Transverse colon (tissue), 4 donors: ENCODE results near the gene PIRT.

Source experiments
- CTCF ChIP-seq, 5 experiments: fragments of 200-600 bp in 3 of 5; fragments of 450-650 bp in 2 of 5; sonication (generic) in 3 of 5; IDR thresholded peaks; 1 replicate in 2 of 5; 2 replicates in 3 of 5; pipeline ENCODE4 v1.5.1; 2016 to 2017; ENCODE audit warnings: antibody characterized with exemption in 5 of 5, inconsistent platforms in 3 of 5, mild to moderate bottlenecking in 2 of 5, moderate library complexity in 1 of 5
- EP300 ChIP-seq: sonication (generic); formaldehyde crosslinking; IDR thresholded peaks from one replicate; pipeline ENCODE4 v1.6.1; 2017; ENCODE audit warnings: antibody characterized with exemption, low read depth
- POLR2A ChIP-seq: fragments of 450-650 bp; IDR thresholded peaks from one replicate; pipeline ENCODE4 v1.6.1; 2016; ENCODE audit warnings: antibody characterized with exemption, mild to moderate bottlenecking, moderate library complexity
- POLR2AphosphoS5 ChIP-seq, 3 donors: sonication (generic); formaldehyde crosslinking; IDR thresholded peaks; one replicate each; pipeline ENCODE4 v1.6.1; 2016; ENCODE audit warnings: antibody characterized with exemption in 3 of 3

- TF ChIP-seq POLR2A (peak; percentile 74), CTCF (IDR thresholded peaks at IDR 0.05) (peak; percentile 92 to 99 (median 98)), POLR2AphosphoS5 (IDR thresholded peaks at IDR 0.05) (peak in 2 of 3 donors; percentile 63 to 77), EP300 (peak; percentile 6)
Measured at GRCh38 chr17:10844621-10845387, 6.9 kb upstream of the PIRT start.
